CD4-positive, alpha-beta T cell treated with Interleukin-4 for 1 hour (primary cell): ENCODE data around the gene DGKZ.

Experiments used
- DNase-seq, 2 donors: peaks; one replicate each; pipeline ENCODE4 v3.0.0-alpha.2; 2020 to 2022

DGKZ gene

GRCh38 chr11:46348566-46349401 is 1.5 kb downstream of the DGKZ start:
- DNase-seq: peak; percentile 52 to 67

DNA sequence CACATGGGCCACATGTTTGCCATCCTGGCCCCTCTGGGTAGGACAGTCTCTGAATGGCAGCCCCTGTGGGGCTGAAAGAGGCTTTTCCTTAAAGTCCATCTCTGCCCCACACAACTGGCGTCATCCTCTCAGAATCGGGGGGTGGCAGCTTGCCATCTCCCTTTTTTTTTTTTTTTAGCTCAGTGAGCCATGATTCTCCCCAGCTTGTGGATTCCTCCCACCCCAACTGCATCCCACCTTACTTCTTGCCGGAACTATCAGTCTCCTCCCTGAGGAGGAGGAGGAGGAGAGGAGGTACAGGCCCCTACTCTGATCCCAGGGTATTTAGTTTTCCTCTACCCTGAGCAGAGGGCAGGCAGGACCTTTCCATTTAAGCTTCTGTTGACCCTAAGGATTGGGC is 3.4 kb downstream of the DGKZ start:
- no peak for DNase-seq

DNA sequence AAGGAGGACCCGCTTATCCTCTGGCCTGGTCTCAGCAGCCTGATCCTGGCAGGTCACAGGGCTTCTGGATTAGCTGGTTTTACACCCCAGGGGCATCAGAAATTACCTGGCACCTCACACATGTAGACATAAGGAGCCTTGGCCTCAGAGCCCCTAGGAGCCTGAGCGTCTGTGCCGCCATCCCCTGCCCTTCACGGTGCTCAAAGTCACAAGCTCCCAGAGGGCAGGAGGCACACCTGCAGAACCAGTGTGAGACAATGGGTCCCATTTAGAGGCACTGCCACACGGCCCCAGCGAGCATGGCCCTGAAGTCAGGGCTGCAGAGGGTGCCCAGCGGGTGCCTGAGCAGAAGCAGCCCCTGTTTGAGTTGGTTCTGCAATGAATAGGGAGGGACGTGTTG is 3.9 kb downstream of the DGKZ start:
- DNase-seq: no peak

DNA sequence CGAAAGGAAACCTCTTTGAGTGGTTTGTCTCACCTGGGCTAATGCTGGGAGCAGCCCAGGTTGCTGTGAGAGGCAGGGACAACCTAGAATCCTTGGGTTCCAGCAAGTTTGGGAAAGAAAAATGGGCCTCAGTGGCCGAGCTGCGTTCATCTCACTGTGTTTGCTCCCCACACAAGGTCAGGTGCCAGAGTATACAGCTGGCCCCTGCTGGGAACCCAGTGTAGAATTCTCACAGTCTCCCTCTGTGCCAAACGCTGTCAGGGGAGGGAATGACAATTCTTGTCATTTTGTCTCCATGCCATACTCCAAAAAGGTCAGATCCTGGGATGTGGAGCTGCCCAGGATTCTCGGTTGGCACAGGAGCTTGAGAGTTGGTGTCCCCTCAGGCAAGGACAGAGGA is 4.3 kb downstream of the DGKZ start:
- DNase-seq: no peak

GRCh38 chr11:46352063-46352841 is 5.0 kb downstream of the DGKZ start:
- peak; percentile 79 to 87 for DNase-seq

- DNase-seq: no peak
Measured at GRCh38 chr11:46353698-46354097, 6.4 kb downstream of the DGKZ start.

DNA sequence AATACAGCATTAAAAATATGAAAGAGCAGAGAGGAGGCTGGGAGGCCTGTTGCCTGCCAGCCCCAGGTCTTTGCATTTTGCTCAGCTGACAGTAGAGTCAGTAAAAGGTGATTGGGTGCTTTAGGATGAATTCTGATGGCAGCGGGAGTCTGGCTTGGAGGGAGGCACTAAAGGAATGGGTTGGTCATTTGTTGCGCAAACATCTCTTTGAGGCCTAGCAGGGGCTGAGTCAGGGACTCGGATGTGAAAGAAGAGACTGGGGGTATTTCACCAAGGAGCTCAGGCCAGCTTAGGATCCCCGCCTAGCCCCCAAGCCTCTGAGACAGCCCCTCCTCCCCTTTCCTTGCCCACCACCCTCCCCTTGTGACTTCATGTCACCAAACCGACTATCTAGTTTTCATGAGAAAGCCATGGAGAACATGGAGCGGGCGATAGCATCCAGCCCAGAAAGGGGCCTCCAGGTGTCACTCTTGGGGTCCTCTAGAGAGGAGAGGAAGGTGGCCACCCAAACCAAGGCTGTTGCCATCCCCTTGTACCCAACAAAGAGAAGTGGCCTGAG is 9.7 kb downstream of the DGKZ start:
- DNase-seq: no peak

- DNase-seq: no peak
Measured at GRCh38 chr11:46357483-46357936, 10.2 kb downstream of the DGKZ start.

DNA sequence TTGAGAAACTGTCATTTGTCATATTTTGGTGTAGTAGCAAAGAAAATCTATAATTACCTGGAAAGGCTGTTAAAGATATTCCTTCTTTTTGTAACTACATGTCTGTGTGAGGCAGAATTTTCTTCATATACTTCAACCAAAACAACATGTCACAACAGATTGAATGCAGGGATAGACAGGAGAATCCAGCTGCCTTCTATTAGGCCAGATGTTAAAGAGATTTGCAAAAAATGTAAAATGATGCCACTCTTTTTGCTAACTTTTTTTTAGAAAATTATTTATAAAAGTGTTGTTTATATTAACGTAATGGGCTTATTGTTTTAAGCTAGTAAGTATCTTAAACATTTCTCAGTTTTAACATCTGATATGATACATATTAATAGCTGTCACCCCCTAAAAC is 12.7 kb downstream of the DGKZ start:
- DNase-seq: no peak

GRCh38 chr11:46360878-46361277 is 13.6 kb downstream of the DGKZ start:
- DNase-seq: no peak

- DNase-seq: peak; percentile 60 to 63
Measured at GRCh38 chr11:46361283-46362155, 14.3 kb downstream of the DGKZ start.

DNA sequence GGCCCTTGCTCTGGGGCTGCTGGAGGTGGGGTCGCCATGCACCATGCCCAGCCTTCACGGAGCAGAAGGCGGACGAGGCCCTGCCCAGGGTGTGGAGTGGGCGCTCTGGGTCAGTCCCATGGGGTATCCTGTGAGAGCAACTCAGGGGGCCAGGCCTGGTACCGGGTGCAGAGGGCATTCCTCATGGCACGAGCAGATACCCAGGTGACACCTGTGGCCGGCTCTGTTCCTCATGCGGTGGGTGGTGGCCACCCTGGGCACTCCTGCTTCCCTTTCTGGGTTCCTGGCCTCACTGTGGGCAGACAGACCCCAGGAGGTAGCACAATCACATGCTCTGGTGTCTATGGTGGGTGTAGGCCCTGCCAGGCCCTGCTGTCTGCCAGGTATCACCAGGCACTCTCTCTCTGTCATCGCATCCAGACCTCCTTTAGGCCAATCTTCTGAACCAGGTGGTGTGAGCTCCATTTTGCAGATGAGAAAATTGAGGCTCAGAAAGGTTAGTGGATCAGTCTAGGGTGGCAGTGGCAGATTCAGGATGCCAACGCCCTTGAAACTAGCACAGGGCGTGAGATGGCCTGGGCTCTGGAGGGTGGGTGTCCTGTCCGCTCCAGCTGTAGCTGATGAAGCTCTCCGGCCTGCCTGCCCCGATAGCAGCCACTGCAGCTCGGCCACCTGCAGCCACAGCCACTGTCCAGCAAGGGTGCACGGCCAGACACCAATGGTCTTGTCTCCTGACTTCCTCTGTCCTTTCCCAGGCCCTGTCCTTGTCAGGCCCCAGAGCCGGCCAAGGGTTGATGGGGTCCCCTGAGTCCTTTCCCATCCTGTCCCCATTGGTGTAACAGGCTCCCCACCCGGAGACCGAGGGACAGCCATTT is 15.1 kb downstream of the DGKZ start:
- no peak for DNase-seq

GRCh38 chr11:46363031-46363407 is 15.8 kb downstream of the DGKZ start:
- peak in 1 of 2 donors; percentile 66 for DNase-seq

DNA sequence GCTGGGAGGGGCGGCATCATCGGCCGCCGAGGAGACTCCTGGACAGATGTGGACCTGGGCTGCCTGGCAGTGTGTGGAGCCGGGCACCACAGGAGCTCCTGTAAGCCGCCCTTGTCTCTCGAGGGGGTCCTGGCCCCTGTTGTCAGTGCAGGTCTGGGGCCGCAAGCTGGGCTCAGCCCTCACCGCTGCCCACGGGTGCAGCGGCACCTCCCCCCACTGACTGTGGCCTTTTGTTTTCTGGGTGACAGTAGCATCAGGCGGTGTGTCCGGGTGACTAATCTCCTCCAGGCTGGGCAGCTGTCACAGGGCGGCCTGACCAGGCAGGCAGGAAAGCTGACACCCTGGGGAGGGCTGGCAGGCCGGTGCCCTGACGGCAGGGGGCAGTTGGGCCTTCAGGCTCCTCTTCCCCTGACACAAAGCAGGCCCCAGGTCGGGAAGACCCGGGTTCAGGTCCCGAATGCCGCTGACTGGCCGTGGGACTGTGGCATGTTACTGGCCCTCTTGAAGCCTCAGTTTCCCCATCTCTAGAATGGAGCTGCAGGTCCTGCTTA is 16.3 kb downstream of the DGKZ start:
- no peak for DNase-seq

DNA sequence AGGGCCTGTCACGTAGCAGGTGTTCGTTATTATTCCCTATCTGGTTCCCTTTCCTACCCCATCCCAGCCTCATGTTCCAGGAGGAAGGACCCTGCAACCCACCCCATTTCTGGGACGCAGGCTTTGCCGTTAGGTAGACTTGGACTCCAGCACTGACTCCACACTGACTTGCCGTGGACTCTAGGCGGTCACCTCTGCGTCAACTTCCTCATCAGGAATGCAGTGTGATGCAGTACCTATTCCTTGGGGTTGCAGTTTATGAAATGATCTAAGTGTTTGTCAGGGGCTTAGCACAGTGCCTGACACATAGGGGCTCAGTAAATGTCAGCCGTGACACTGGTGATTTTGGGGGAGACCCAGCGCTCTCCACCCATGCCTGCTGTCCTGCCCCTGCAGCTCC is 16.8 kb downstream of the DGKZ start:
- DNase-seq: no peak

DNA sequence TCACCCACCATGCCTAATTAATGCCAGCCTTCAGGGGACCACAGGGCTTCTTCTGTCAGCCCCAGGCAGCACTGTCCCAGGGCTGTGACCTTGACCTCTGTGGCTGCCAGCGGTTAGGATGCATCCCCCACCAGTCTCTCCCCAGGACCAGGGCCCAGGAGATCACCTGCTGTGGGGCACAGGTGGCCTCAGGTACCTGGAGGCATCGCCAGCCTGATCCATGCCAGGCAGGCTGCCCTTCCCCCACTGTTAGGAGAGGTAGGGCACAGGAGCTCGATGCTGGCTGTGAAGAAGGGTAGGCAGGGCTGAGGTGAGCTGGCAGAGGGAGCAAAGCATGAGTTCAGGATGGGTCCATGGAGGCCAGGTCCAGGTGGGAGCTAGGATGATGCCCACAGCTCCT is 17.5 kb downstream of the DGKZ start:
- DNase-seq: no peak

- DNase-seq: no peak
Measured at GRCh38 chr11:46366260-46366659, 19.0 kb downstream of the DGKZ start.

DNA sequence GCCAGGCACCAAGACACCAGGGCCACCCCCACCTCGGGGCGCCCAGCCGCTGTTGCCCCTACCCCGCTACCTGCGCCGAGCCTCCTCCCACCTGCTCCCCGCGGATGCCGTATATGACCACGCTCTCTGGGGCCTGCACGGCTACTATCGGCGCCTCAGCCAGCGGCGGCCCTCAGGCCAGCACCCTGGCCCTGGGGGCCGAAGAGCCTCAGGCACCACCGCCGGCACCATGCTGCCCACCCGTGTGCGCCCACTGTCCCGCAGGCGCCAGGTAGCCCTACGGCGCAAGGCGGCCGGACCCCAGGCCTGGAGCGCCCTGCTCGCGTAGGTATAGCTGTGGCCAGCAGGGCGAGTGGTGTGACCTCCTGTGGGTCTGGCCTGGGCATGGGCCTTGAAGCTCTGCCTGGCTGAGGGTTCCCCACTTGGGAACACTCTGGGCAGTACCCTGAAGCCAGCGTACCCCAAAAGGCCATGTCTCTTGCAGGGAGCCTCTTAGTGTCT is 19.4 kb downstream of the DGKZ start:
- DNase-seq: no peak

DNA sequence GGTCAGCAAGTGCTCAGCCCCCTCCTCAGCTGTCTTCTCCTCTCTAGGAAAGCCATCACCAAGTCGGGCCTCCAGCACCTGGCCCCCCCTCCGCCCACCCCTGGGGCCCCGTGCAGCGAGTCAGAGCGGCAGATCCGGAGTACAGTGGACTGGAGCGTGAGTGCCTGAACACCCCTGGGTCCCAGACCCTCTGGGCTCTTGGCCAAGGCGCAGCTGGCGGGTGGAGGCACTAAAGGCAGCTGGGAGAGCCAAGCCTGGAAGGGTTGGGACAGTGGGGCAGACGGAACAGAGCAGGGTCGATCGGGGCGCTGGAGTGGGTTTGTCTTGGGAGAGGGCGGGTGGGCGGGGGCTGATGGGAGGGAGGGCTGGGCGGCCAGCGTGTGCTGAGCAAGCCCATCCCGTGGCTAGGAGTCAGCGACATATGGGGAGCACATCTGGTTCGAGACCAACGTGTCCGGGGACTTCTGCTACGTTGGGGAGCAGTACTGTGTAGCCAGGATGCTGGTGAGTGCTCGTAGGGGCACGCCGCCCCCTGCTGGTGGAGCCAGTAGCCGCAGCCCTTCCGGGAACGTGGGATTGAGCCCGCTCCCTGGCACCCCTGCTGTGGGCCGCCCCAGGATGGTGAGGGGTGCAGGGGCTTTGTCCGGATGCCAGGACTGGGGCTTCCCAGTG is 20.1 kb downstream of the DGKZ start:
- DNase-seq: peak; percentile 71 to 79

DNA sequence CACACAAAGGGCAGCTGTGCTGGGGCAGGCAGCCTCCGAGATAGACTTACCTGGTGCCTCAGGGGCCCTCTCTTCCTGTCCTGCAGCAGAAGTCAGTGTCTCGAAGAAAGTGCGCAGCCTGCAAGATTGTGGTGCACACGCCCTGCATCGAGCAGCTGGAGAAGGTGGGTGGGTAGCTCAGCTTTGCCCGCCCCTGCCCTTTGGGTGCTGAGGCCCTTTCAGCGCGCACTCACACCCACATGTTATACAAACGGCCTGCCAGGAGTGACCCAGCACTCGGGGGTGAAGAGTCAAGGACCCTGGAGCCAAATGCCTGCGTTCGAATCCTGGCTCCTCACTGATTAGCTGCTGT is 20.6 kb downstream of the DGKZ start:
- no peak for DNase-seq
